C4-2B (cell line): ENCODE results near the gene RMP24.

Experiments used
- CTCF ChIP-seq: fragments of 450-650 bp; conservative IDR thresholded peaks from 2 replicates; pipeline ENCODE4 v1.5.1; 2017; ENCODE audit warnings: mild to moderate bottlenecking
- ZFX ChIP-seq: fragments of 450-650 bp; IDR thresholded peaks from 2 replicates; pipeline ENCODE4 v1.6.1; 2017

- TF ChIP-seq CTCF (no peak), ZFX (no peak)
Measured at GRCh38 chr18:35962320-35962719, 10.2 kb upstream of the RMP24 start.
